Measurements from ENCODE around the gene ASTL. TPM values are rescaled to one million over a fixed set of nuclear protein-coding genes. Genes with fewer than 3 reads are reported as not detected.
"Not testable (repeated sequence)": the region's sequence is repeated elsewhere in the genome, so short reads cannot be mapped to it uniquely, and the experiment has no call there.

Gene ASTL
- polyA plus RNA-seq, 3 donors = 0.17 TPM; not detected in 2

- DNase-seq (ENCODE audit: low read depth in 3 of 3, low spot score in 2 of 3) = no peak
Measured at GRCh38 chr2:96088340-96089335, 49.7 kb downstream of the ASTL start.

GRCh38 chr2:96087130-96087529, 51.2 kb downstream of the ASTL start:
- no peak for DNase-seq (ENCODE audit: low read depth in 3 of 3, low spot score in 2 of 3)

GRCh38 chr2:96085541-96086355, 52.6 kb downstream of the ASTL start:
- no peak for DNase-seq (ENCODE audit: low read depth in 3 of 3, low spot score in 2 of 3)

- not testable (repeated sequence) for DNase-seq (ENCODE audit: low read depth in 3 of 3, low spot score in 2 of 3)
Measured at GRCh38 chr2:96084858-96085518, 53.3 kb downstream of the ASTL start.

GRCh38 chr2:96083989-96084857, 54.1 kb downstream of the ASTL start:
- no peak for DNase-seq (ENCODE audit: low read depth in 3 of 3, low spot score in 2 of 3)

GRCh38 chr2:96083064-96083939, 55.0 kb downstream of the ASTL start:
- no peak for DNase-seq (ENCODE audit: low read depth in 3 of 3, low spot score in 2 of 3)

GRCh38 chr2:96082211-96083063, 55.9 kb downstream of the ASTL start:
- no peak for DNase-seq (ENCODE audit: low read depth in 3 of 3, low spot score in 2 of 3)

- DNase-seq (ENCODE audit: low read depth in 3 of 3, low spot score in 2 of 3) = no peak
Measured at GRCh38 chr2:96081042-96081441, 57.3 kb downstream of the ASTL start.

- DNase-seq (ENCODE audit: low read depth in 3 of 3, low spot score in 2 of 3) = no peak
Measured at GRCh38 chr2:96075199-96075771, 63.0 kb downstream of the ASTL start.

- DNase-seq (ENCODE audit: low read depth in 3 of 3, low spot score in 2 of 3) = no peak
Measured at GRCh38 chr2:96074156-96074555, 64.1 kb downstream of the ASTL start.

- DNase-seq (ENCODE audit: low read depth in 3 of 3, low spot score in 2 of 3) = no peak
Measured at GRCh38 chr2:96073170-96073775, 65.0 kb downstream of the ASTL start.

Other genes starting within 250 kb of the ASTL start
- gene ANKRD36C, start 146.7 kb downstream of the ASTL start, polyA plus RNA-seq (ENCODE audit: insufficient read length in 3 of 3) = 10 to 100 TPM; 12.0 to 16.4 (median 12.4) TPM
- 1 to 10 TPM; 2.3 to 4.2 (median 3.3) TPM for gene GPAT2, start 103.6 kb downstream of the ASTL start, polyA plus RNA-seq (ENCODE audit: insufficient read length in 3 of 3)
- gene ADRA2B, start 21.9 kb downstream of the ASTL start, polyA plus RNA-seq (ENCODE audit: insufficient read length in 3 of 3) = 1 to 10 TPM; 2.5 to 5.3 (median 3.8) TPM
- gene DUSP2, start 6.9 kb upstream of the ASTL start, polyA plus RNA-seq (ENCODE audit: insufficient read length in 3 of 3) = 1 to 10 TPM; 2.0 to 3.2 (median 2.8) TPM
- gene STARD7, start 70.3 kb upstream of the ASTL start, polyA plus RNA-seq (ENCODE audit: insufficient read length in 3 of 3) = 100 to 1,000 TPM; 141 to 150 (median 149) TPM
- gene TMEM127, start 127.5 kb upstream of the ASTL start, polyA plus RNA-seq (ENCODE audit: insufficient read length in 3 of 3) = 10 to 100 TPM; 42.9 to 47.4 (median 44.0) TPM
- 10 to 100 TPM; 64.0 to 70.7 (median 67.5) TPM for gene CIAO1, start 127.7 kb upstream of the ASTL start, polyA plus RNA-seq (ENCODE audit: insufficient read length in 3 of 3)
- 100 to 1,000 TPM; 180 to 193 (median 187) TPM for gene SNRNP200, start 167.0 kb upstream of the ASTL start, polyA plus RNA-seq (ENCODE audit: insufficient read length in 3 of 3)
- 1 to 10 TPM; 4.1 to 5.5 (median 4.6) TPM for gene ITPRIPL1, start 186.8 kb upstream of the ASTL start, polyA plus RNA-seq (ENCODE audit: insufficient read length in 3 of 3)
- 10 to 100 TPM; 16.1 to 20.4 (median 19.7) TPM for gene NCAPH, start 197.3 kb upstream of the ASTL start, polyA plus RNA-seq (ENCODE audit: insufficient read length in 3 of 3)

All from right renal cortex interstitium (tissue), 3 donors.